Caco-2 (cell line): ENCODE results near the gene OSBPL2. TPM values are rescaled to one million over a fixed set of nuclear protein-coding genes. Genes with fewer than 3 reads are reported as not detected.

Source experiments
- BruUV-seq: library from RNA; stranded (reverse); fragments of 400-500 nt; replicated peaks from 2 replicates; lab custom pipeline; 2021; lab: Mats Ljungman, UMichigan
- CTCF ChIA-PET: fragments of 300-600 bp; sonication (Branson Sonifier 250); formaldehyde crosslinking; loops from one replicate; lab custom pipeline; 2022; ENCODE audit warnings: antibody characterized with exemption; lab: Charles Lee
- POLR2A ChIA-PET: fragments of 300-600 bp; sonication (Branson Sonifier 250); formaldehyde crosslinking; loops from one replicate; lab custom pipeline; 2022; ENCODE audit warnings: antibody characterized with exemption; lab: Charles Lee
- DNase-seq, 2 experiments: peaks; one replicate each; pipeline versions ENCODE4 v3.0.0 to v3.0.0-alpha.2; 2020 to 2022
- H3K27me3 ChIP-seq: replicated peaks from 2 replicates; pipeline ENCODE4 v1.6.0; 2011; ENCODE audit warnings: low read length; ENCODE audit not compliant: control insufficient read depth, insufficient read depth
- H3K36me3 ChIP-seq: 2 replicates; pipeline ENCODE4 v1.5.1; 2011; ENCODE audit warnings: low read length; ENCODE audit not compliant: control insufficient read depth, insufficient read depth
- H3K4me1 ChIP-seq: fragments of 250-450 bp; sonication (Bioruptor Pico); 2 replicates; pipeline ENCODE4 v1.5.1; 2020; ENCODE audit warnings: mild to moderate bottlenecking
- H3K4me3 ChIP-seq: 2 replicates; pipeline ENCODE4 v1.5.1; 2011; ENCODE audit warnings: low read depth, mild to moderate bottlenecking, control low read depth, low read length
- H3K9me3 ChIP-seq: fragments of 250-450 bp; sonication (Bioruptor Pico); 2 replicates; pipeline ENCODE4 v1.5.1; 2020; ENCODE audit warnings: mild to moderate bottlenecking, moderate library complexity
- H3K27ac Mint-ChIP-seq: one replicate; pipeline ENCODE4 v1.8.0; 2022; ENCODE audit warnings: mixed read lengths; ENCODE audit not compliant: unreplicated experiment
- H3K27me3 Mint-ChIP-seq: one replicate; pipeline ENCODE4 v1.8.0; 2022; ENCODE audit warnings: mixed read lengths; ENCODE audit not compliant: insufficient read depth, unreplicated experiment
- H3K36me3 Mint-ChIP-seq: one replicate; pipeline ENCODE4 v1.8.0; 2022; ENCODE audit warnings: mild to moderate bottlenecking, mixed read lengths; ENCODE audit not compliant: insufficient read depth, unreplicated experiment
- H3K4me1 Mint-ChIP-seq: one replicate; pipeline ENCODE4 v1.8.0; 2022; ENCODE audit warnings: low read depth, mixed read lengths; ENCODE audit not compliant: unreplicated experiment
- H3K4me3 Mint-ChIP-seq: one replicate; pipeline ENCODE4 v1.8.0; 2022; ENCODE audit warnings: mild to moderate bottlenecking, moderate library complexity, mixed read lengths; ENCODE audit not compliant: unreplicated experiment
- H3K9me3 Mint-ChIP-seq: one replicate; pipeline ENCODE4 v1.8.0; 2022; ENCODE audit warnings: mixed read lengths; ENCODE audit not compliant: unreplicated experiment
- intact Hi-C: fragments of 100-400 bp; cut with micrococcal nuclease; formaldehyde crosslinking; loops from one replicate; pipeline ENCODE4 v1.10.0; 2022; ENCODE audit not compliant: unreplicated experiment
- total RNA-seq: library from RNA; stranded (reverse); gene quantifications from 2 replicates; pipeline ENCODE4 v1.2.3, GENCODE V29; 2022
- TF ChIP-seq, protein P1 (sequence below), 2 experiments: fragments of 200-600 bp in 1 of 2; IDR thresholded peaks; 1 replicate in 1 of 2; 2 replicates in 1 of 2; pipeline versions ENCODE4 v1.5.1 to v1.8.0; 2011 to 2022; ENCODE audit warnings: antibody characterized with exemption in 1 of 2, control low read depth in 1 of 2, inconsistent platforms in 1 of 2, low read depth in 1 of 2, low read length in 1 of 2, mild to moderate bottlenecking in 1 of 2, moderate library complexity in 1 of 2; ENCODE audit not compliant: insufficient read depth in 1 of 2, severe bottlenecking in 1 of 2, unreplicated experiment in 1 of 2

OSBPL2 gene
- total RNA-seq, 1 experiment from 2014 or later, result 132 TPM

DNA sequence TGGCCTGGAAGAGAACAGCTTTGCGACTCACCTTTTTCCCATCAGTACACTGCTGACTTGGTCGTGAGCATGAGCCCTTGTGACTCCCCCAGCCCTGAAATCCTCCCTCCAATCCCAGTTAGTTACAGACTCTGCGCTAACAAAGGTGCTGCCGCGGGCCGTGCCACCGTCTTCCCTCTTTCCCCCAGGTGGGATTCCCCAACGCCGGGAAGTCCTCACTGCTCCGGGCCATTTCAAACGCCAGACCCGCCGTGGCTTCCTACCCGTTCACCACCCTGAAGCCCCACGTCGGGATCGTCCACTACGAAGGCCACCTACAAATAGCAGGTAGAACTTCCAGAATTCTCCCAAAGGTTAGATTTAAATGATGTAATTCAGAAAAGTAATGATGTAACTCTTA lies 39.4 kb upstream of the OSBPL2 start:
- peaks cover 7% of the 10 kb centered on the region for H3K36me3 ChIP-seq
- TF ChIP-seq, protein P1, sequence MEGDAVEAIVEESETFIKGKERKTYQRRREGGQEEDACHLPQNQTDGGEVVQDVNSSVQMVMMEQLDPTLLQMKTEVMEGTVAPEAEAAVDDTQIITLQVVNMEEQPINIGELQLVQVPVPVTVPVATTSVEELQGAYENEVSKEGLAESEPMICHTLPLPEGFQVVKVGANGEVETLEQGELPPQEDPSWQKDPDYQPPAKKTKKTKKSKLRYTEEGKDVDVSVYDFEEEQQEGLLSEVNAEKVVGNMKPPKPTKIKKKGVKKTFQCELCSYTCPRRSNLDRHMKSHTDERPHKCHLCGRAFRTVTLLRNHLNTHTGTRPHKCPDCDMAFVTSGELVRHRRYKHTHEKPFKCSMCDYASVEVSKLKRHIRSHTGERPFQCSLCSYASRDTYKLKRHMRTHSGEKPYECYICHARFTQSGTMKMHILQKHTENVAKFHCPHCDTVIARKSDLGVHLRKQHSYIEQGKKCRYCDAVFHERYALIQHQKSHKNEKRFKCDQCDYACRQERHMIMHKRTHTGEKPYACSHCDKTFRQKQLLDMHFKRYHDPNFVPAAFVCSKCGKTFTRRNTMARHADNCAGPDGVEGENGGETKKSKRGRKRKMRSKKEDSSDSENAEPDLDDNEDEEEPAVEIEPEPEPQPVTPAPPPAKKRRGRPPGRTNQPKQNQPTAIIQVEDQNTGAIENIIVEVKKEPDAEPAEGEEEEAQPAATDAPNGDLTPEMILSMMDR (IDR thresholded peaks at IDR 0.05; ENCODE audit: insufficient read depth in 1 of 2, low read depth in 1 of 2, low read length in 1 of 2, severe bottlenecking in 1 of 2, unreplicated experiment in 1 of 2), result no peak
- intact Hi-C loops, result no loop called here
- no peaks in the 10 kb centered on the region for H3K9me3 Mint-ChIP-seq
- no peaks in the 10 kb centered on the region for H3K4me1 ChIP-seq
- H3K27me3 Mint-ChIP-seq, result no peaks in the 10 kb centered on the region
- no peaks in the 10 kb centered on the region for H3K4me1 Mint-ChIP-seq
- no peak overlapping the region for H3K4me3 Mint-ChIP-seq
- BruUV-seq, result no TSS peak
- H3K9me3 ChIP-seq, result no peaks in the 10 kb centered on the region
- no peak for DNase-seq
- H3K4me3 ChIP-seq, result no peak overlapping the region
- no peak overlapping the region for H3K27ac Mint-ChIP-seq
- peaks cover 87% of the 10 kb centered on the region for H3K36me3 Mint-ChIP-seq
- no peaks in the 10 kb centered on the region for H3K27me3 ChIP-seq
- CTCF ChIA-PET, result no interaction called here
- POLR2A ChIA-PET, result interaction anchor here (0.6 kb wide), 1 partner anchor 11 kb away, joined by 7 read pairs; no protein-coding TSS in a partner anchor

- Histone ChIP-seq H3K27me3 (no peaks in the 10 kb centered on the region), H3K9me3 (no peaks in the 10 kb centered on the region), H3K4me3 (no peak overlapping the region), H3K36me3 (peaks cover 7% of the 10 kb centered on the region), H3K4me1 (no peaks in the 10 kb centered on the region)
- Mint-ChIP-seq H3K27ac (no peak overlapping the region), H3K36me3 (peaks cover 82% of the 10 kb centered on the region), H3K4me1 (no peaks in the 10 kb centered on the region), H3K4me3 (no peak overlapping the region), H3K9me3 (no peaks in the 10 kb centered on the region), H3K27me3 (no peaks in the 10 kb centered on the region)
- BruUV-seq, result no TSS peak
- ChIA-PET CTCF (interaction anchor here (0.9 kb wide), 1 partner anchor 16 kb away, joined by 3 read pairs; no protein-coding TSS in a partner anchor), POLR2A (no interaction called here)
- intact Hi-C loops, result no loop called here
- TF ChIP-seq, protein P1 (IDR thresholded peaks at IDR 0.05; ENCODE audit: insufficient read depth in 1 of 2, low read depth in 1 of 2, low read length in 1 of 2, severe bottlenecking in 1 of 2, unreplicated experiment in 1 of 2), result no peak
- no peak for DNase-seq
These were observed 37.7 kb upstream of the OSBPL2 start for GRCh38 chr20:62200491-62201172.

DNA sequence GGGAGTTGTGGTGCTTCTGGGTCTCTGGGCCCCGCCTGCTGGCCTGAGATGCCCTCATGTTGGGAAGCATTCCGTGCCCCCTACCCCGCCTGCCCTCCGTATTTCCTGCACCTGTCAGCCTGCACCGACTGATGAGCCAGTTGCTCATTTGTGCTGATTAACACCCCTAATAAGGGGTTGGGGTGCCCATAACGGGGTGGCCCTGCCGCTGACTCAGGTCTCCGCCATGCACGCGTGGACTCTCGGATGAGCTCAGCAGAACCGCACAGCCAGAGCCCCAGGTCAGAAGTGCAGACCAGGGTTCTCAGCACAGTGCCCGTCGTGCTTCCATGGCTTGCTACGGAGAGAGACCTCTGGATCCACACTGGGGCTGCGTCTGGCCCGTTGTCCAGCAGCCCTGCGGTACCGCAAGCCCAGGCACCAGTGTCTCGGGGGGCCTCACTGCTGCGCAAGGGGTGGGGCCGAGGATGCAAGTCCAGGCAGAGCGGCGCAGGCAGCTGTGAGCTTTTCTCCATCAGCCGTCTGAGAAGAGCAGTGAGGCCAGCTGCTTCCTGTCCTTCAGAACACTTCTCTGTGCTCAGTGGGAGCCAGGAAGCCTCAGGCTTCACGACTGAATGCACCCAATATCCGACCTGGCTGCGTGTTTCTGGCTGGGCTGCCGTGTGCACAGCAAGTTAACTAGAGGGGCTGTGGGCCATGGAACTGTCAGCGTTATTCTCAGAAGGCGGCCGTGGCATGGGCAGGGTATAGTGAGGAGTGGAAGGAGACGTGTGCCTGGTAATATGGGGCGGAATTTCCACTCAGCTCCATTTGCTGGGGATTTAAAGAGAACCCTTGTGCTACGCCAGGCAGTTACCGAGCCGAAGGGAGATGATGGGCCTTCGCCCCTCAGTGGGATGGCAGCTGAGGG lies 36.9 kb upstream of the OSBPL2 start:
- no peaks in the 10 kb centered on the region for H3K27me3 ChIP-seq
- no TSS peak for BruUV-seq
- no peak for DNase-seq
- CTCF ChIA-PET, result interaction anchor here (0.6 kb wide), 1 partner anchor 13 kb away, joined by 4 read pairs; no protein-coding TSS in a partner anchor
- peaks cover 83% of the 10 kb centered on the region for H3K36me3 Mint-ChIP-seq
- H3K4me1 ChIP-seq, result no peaks in the 10 kb centered on the region
- H3K9me3 Mint-ChIP-seq, result no peaks in the 10 kb centered on the region
- no peak overlapping the region for H3K4me3 Mint-ChIP-seq
- H3K4me1 Mint-ChIP-seq, result no peaks in the 10 kb centered on the region
- no peak overlapping the region for H3K4me3 ChIP-seq
- no peaks in the 10 kb centered on the region for H3K9me3 ChIP-seq
- POLR2A ChIA-PET, result no interaction called here
- H3K27me3 Mint-ChIP-seq, result no peaks in the 10 kb centered on the region
- peaks cover 6% of the 10 kb centered on the region for H3K36me3 ChIP-seq
- intact Hi-C loops, result no loop called here
- TF ChIP-seq, protein P1 (IDR thresholded peaks at IDR 0.05; ENCODE audit: insufficient read depth in 1 of 2, low read depth in 1 of 2, low read length in 1 of 2, severe bottlenecking in 1 of 2, unreplicated experiment in 1 of 2), result no peak
- no peak overlapping the region for H3K27ac Mint-ChIP-seq
